Fibroblast of upper back skin (primary cell): Measurements from ENCODE around the gene RFTN1.
A peak's percentile ranks its signal among the peaks of the same experiment; 100 is the strongest.

Source experiments
- DNase-seq: peaks from one replicate; pipeline ENCODE4 v3.0.0-alpha.2; 2013

RFTN1 gene

DNA sequence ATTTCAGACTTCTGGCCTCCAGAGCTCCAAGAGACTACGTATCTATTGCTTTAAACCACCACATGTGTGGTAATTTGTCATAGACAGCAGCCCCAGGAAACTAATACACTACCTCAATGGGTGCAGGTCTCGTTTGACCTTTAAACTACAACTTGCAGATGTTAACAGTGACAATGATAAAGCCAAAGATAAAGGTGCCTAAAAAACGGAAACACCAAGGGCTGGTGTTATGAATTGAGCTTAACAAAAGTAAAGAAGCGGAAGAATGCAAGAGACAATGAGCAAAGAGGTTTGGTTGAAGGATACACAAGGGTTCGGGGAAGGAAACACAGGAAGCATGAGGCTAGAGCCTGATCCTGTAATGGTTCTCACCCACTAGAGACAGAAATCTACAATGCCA lies 50.8 kb downstream of the RFTN1 start:
- no peak for DNase-seq

DNA sequence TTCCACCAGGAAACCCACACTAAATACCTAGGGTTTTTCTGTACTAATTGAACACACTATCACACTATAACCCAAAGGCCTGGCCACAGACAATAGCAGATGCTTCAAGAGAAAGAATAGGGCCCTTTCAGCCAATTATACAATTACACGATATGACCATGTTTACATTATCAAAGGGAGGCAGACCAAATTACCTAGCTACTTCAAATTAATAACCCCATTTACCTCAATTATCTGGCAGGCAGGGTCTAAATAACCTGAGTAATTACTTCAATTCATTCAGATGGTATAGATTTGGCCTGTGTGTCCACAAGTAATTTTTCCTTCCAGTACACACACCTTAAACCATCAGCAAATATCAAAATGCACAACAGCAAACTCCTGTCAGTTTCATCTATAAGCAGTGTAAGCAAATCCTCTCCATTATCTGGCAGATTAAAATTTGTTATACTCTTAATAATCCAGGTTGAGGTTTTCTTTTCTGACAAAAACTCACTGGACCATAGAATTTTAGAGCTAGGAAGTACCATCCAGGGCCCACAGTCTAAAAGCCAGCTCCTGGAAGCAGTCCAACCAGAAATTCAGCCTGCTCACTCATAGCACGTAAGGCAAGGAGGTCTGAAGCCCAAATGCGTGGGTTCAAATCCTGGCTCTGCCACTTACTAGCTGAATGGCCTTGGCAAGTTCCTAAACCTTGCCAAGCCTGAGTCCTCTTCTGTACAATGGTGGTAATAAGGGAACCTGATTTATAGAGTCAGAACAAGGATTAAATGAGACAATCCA lies 51.8 kb downstream of the RFTN1 start:
- no peak for DNase-seq

DNA sequence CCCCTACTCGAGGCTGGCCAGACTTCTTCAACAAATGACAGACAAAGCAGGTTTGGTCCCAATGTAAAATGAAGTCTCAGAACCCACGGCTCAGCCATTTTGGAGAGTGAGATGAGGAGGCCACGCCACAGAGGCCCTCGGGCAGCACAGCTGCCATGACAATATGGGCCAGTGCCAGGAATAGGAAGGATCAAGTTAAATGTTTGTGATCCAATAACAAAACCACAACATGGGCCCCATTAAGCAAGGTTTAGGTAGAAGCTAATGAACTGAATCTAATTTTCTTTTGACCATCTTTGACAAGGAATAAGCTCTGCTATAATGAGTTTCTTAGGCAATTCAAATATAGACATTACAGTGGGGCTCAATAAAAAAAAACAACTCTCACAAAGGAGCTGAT lies 52.6 kb downstream of the RFTN1 start:
- no peak for DNase-seq

DNA sequence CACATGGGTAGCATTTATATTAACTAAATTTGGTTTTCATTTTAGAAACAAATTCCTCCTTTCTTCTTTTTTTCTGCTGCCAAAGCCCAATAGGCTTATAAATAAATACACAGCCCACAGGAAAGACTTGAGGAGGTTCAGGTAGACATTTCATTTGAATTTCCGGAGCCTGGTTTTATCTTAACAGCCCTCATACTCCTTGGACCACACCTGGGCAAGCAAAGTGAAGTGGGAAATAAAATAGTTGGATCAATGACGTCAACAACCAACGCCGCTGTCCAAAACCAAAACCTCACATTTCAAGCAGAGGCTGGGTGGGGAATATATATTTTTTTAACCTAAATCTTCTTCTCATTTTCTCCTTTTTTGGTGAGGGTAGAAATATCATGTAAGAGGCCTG lies 53.2 kb downstream of the RFTN1 start:
- no peak for DNase-seq

DNA sequence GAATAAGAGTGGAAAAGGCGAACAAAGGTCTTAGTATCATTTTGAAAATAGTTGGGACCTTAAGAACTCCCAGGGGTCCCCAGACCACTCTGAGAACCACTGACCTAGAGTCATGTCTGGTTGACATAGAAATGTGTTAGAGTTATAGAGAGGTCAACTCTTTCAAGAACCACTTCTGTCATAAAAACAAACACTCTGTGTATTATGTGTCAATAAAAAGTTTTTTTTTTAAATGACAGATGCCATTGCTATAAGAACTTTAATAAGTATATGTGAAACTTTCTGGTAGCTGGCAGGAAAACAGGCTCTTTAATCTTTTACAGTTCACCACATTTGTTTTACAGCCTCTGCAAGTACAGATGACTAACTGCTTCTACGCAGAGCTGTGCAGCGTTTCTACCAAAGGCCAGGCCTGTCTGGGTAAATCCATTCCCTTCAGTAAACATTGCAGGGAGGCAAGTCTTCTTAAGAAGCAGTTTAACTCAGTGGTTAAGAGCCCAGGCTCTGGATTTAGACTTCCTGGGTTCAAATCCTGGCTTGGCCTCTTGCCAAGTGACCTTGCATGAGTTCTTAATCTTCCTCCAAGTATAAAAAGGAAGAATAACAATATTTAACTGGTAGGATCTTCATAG lies 56.6 kb downstream of the RFTN1 start:
- peak; percentile 75 for DNase-seq

DNA sequence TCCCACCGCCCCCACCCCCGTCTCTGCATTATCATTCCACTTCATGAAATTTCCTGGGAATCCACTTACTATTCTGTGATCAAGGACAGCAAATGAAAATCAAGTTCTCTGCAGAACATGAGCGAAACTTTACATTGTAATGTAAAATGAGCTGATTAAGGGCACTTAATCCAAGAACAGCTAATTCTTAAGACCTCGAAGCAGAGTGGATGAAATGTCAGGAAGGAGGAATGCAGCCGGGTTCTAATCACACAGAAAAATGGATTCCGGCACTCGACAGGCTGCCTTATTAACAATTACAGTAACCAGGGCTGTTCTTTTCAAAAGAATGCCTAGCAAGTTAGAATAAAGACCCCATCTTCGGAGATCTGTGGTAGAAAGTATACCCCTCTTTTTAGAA lies 57.5 kb downstream of the RFTN1 start:
- no peak for DNase-seq

DNA sequence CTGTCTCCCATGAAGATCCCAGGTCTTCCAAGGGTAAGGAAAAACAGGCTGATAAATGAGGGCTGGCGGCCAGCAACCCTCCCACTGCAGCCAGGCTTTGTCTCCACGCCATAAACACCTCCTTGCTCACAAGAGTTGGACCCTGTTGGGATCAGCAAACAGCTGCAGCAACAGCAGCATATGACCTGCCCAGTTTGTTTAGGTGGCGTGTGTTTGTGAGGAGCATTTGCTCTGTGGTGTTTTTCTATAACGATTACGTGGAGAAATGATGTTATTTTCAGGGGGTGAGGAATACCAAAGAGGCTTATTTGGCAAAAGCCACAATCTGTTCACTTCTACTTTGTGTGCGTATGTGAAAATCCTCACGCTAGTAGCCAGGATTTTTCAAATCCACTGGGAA lies 58.5 kb downstream of the RFTN1 start:
- DNase-seq: peak; percentile 34

DNA sequence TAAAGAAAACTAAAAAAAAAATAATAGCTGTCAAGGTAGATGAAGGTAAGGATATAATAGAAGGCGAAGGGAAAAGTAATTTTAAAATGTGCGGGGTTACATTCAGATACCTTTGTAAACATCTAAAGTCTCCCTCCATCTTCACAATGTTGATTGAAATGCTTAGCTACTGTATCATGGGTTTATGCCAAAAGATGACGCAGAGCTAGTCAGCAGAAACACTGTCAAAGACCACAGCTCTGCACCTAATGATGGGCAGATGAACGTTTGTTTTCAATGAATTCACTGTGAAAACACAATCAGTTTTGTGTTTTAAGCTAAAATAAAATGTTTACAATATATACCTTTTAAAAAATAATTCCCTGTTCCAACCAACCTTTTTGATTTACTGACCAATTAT lies 61.2 kb downstream of the RFTN1 start:
- peak; percentile 69 for DNase-seq

DNA sequence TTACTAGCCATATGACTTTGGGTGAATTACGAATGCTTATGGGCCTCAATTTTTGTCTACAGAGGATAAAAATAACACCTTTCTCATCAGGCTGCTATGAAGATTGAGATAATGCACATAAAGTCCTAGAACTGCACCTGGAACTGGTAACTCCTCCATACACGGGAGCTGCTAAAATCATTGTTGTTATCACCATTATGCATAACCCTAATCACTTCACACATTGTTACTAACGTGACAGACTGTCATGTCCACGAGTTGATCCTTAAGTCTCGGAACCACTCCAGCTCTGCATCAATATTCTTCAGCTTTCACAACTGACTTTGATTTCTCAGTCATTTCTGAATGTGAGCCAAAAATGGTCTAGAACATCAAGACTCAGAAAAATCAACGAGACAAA lies 64.1 kb downstream of the RFTN1 start:
- no peak for DNase-seq

DNA sequence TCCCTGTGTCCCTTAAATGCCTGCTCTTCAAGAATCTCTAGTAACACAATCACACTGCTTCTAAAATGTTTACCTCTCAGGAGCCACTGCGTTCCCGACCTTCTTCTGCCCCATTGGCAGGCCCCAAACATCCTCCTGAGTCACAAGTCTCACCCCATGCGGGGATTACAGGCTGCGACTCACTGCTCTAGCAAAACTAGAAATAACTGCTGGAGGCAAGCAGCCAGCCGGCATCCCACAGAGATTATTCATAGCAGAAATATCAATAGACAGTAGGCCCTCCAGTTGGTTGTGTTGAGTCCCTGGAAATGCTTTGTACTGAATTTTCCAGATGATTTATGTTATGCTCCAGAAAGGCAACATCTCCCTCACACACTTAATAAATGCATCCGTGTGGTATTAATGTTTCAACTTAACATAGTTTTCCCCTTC lies 64.8 kb downstream of the RFTN1 start:
- DNase-seq: peak; percentile 99

DNA sequence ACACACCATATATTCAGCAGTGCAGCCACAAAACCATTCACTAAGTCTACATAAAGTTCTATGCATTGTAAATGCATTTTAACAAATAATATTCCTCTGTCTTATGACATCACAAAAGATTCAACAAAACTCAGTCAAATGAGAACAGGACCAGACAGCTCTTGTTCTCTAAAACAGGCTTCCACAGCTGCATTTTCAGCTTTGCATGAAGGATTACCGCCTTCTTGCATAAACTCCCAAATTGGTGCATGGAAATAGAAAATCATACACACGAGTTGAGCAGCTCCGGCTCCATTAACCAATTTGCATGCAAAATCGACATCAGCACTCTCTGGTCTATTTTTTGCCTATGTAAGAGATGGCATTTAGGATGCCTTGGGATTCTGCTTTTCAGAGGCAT lies 66.4 kb downstream of the RFTN1 start:
- no peak for DNase-seq

DNA sequence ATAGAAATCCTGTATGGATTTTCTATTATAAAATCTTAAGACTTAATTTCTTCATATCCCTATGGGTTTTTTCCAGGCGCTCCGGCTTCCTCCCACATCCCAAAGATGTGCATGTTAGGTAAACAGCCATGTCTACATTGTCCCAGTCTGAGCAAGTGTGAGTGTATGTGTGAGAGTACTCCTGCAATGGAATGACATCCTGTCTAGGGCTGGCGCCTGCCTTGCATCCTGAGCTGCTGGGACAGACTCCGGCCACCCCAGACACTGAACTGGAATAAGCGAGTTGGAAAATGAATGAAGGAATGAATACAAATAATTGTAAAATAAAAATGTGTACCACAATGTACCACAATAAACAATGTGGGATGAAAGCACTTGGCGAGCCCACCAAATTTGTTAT lies 69.2 kb downstream of the RFTN1 start:
- DNase-seq: no peak

DNA sequence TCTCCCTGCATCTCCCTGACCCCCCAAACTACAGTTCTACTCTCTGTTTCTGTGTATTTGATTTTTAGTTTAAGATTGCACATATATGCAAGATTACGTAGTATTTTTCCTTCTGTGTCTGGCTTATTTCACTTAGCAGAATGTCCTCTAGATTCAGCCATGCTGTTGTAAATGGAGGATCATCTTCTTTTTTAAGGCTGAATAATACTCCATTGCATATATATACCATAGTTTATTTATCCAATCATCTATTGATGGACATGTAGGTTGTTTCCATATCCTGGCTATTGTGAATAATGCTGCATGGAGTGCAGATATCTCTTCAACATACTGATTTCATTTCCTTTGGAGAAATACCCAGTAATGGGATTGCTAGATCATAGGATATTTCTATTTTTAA lies 70.8 kb downstream of the RFTN1 start:
- DNase-seq: no peak

DNA sequence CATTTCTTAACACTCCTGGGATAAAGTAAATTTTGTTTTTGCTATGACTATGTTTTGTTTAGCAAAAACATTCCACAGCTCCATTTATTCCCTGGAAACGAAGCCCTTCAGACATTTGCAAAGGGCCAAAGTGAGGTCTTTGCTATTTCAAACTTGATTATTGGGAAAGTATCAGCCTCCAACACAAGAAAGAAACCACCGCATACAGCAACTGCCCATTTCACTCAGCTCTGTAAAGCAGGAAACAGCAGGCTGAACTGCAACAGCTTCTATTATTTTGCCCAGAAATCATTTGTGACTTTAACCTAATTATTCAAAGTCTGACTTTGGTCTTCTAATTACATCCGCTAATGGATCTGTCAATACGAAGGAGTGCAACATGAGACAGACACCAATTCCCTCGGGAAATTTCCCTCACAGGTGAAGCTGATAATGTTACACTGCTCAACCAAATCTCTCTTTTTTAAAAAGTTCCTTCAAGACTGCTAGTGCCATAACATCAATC lies 72.1 kb downstream of the RFTN1 start:
- DNase-seq: peak; percentile 43

DNA sequence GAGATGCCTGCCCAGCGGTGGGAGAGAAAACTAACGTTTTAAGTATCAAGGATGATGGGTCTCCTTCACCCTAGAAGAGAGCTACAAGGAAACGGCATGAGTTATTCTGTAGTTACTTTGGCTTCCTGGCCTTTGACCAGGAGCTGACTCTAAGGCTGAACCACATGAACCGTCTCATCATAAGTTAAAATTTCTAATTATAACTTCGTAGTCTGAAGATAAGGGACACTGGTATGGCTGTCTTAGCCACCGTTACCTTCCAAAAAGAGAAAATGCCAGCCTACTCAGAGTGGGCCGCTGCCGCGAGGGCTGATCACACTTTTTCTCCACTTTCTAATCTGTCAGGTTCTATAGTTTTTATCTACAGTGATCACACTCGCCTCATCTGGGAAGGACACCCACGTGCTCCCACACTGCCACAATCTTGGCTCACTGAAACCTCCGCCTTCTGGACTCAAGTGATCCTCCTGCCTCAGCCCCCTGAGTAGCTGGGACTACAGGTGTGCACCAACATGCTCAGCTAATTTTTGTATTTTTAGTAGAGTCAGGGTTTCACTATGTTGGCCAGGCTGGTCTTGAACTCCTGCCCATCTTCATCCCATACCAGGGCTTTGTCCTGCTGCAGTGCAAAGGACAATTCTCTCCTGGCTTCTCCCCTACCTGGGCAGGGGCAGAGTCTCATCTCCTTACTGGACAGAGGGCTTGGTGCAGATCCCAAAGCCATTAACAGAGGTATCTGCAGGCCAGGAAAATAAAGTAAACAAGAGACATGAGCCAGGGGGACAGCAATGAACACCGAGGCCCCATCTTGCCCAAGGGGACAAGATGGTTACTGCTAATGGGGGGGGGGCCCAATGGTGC lies 73.4 kb downstream of the RFTN1 start:
- DNase-seq: no peak

DNA sequence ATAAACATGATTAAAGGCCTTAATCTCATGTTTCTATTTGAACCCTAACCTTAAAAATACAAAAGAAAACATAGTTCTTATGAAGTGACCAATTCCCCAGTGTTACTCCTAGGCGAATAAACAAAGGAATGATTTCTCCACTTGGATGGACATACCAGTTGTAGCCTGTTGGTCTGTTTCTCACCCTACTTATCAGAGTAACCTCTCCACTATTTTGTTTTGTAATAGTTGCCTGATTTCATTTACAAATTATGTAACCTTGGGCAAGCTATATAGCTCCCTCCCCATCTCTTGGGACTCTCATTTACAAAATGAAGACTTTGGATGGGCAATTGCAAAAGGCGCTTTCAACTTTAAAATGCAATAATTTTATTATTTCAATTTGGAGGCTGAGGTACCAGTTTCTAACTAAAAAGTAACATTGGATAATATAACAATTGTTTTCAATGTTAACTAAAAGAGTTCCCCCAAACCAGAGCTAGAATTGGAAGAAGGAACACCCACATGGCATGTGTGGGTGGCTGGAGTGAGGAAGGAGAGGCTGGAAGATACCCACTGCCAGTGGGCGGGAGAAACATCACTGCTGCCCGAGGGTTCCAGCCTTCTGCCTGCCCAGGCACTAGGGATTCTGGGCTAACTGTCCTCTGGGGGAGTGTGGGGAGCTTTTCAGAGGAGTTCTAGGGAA lies 74.2 kb downstream of the RFTN1 start:
- DNase-seq: no peak

DNA sequence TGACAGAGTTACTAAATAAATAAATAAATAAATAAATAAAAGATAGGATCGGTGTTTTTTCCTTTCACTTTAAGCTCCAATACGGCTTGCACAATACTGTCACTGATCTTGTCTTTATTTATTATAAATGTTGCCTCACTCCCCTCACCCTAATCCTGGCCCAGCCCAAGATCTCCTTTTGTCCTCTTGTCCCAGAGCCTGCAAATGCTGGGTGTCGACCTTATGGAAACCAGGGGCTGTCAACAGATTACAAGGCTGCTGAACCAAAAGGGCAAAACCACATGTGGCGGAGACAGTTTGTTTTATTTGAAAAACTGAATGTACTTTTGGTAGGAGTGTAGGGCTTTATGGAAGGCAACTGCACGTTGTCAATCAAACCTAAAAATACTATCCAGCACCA lies 75.9 kb downstream of the RFTN1 start:
- DNase-seq: no peak

DNA sequence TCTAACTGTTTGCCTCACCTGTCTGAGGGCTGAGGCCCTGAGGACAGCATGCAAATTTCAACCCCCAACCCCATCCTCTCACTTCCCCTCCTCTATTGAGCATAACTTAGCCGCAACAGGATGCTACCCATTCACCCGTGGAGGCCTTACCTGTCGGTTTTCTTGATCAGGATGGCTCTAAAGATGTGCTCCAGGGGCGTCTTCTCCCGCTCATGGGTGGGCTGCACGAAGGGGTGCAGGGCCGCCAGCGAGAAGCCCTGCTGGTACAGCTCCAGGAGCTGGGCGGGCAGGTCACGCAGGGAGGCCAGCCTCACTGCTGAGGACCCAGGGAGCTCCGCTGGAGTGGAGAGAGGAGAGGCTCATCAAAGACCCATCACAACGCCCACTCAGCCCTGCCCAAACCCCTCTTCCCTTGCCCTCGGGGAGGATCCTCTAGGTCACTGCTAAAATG lies 79.8 kb downstream of the RFTN1 start:
- no peak for DNase-seq

DNA sequence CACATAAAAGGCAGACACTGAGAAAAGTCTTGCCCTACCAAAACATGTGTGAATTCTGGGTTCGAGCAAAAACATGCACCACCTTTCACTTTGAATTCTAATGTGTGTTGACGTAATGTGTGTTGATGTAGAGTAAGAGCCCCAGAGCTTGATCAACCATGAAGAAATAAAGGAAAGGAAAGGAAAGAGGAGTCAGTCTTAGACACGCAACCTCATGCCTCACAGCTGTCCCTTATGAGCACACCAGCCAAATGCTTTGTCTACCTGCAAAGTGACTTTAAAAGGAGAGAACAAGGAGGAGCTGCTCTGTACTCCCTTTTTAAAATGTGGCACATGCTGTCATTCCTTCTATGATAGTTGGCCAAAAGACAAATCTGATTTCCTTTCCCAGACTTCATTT lies 80.8 kb downstream of the RFTN1 start:
- DNase-seq: no peak

DNA sequence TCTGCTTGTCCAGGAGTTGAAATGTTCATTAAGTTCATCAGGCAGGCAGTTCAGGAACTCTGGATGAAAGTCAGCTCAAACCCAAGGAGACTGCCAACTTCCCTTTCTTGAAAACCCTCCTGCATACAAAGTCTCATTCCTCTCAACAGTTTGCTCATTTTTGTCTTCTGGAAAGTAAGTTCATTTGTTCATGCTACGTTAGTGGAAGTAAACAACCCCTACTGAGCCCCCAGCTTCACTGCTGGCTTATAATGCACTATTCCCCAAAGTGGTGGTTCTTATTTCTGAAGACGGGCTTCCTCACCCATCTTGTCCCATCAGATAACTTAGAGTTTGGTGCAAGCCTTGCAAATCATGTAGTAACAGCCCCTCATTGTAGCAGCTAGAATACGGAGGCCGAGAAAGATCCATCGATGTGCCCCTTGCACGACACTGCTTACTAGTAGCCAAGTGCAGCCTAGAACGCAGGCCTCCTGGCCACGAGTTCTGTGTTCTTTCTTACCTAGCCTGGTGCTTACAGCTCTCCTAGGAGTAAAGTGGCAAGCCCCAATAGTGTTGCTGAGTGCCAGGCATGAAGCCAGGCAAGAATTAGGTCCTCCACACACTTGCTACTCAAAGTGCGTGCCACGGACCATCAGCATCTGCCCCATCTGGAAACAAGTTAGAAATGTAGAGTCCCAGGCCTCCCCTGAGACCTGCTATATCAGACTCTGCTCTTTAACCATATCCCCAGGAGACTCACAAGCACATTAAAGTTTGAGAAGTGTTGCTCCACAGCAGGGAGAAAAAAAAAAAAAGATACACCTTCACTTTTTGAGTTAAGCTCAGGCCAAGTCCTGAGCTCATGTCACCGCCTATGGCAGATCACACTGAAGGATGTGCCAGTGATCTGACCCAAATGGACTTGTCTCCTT lies 82.5 kb downstream of the RFTN1 start:
- no peak for DNase-seq

DNA sequence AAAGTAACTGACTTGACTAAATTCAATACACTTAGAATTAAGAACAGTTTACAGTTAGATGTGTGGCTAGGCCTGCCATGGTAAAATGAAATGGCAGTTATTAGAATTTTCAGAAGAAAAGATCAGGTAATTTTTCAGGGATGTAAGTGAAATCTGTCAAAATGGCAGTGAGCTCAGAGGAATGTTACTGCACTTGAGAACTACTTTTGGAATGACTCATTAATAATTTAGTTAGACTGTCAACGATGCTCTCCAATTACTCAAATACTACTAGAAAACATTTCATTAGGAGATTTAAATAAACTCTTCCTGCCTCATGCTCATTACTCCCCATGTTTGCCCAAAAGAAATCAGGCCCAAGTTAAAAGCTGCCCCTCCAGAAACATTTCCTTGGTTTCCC lies 84.4 kb downstream of the RFTN1 start:
- peak; percentile 32 for DNase-seq

DNA sequence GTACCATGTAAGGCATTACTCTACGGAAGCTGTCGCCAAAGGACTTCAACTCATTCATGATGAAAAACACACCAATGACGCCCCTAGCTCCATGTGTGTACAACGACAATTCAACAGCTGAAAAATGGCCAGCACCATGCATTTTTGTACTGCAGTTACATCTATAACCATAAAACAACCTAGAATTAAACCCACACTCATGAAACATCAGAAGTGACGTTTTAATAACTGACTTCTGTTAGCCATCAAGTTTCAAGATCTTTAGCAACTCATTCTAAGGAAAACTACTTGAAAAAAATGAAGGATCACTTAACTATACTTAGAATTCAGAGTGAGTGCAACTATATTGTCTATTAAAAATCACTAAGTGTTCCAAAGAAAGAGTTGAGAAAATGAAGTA lies 84.9 kb downstream of the RFTN1 start:
- DNase-seq: no peak
